Upper lobe of left lung (tissue), 6 donors: ENCODE measurements around the gene FOXQ1. TPM values are rescaled to one million over a fixed set of nuclear protein-coding genes. Genes with fewer than 3 reads are reported as not detected.

ENCODE experiments used
- ATAC-seq, 2 donors: fragments of 200-7000 bp; cut with Tn5 transposase; one replicate each; pipeline ENCODE4 v1.9.1; 2022; ENCODE audit warnings: mild to moderate bottlenecking in 2 of 2, moderate library complexity in 2 of 2; ENCODE audit not compliant: low FRiP score in 2 of 2
- DNase-seq, 2 donors: peaks; one replicate each; pipeline ENCODE4 v3.0.0-alpha.2; 2019 to 2020
- H3K27ac ChIP-seq, 4 donors: fragments of 200-600 bp; sonication (generic); one replicate each; pipeline ENCODE4 v1.5.1; 2016 to 2019
- H3K27me3 ChIP-seq, 4 donors: fragments of 200-600 bp; sonication (generic); one replicate each; pipeline ENCODE4 v1.5.1; 2017 to 2019
- H3K36me3 ChIP-seq, 4 donors: fragments of 200-600 bp; sonication (generic); one replicate each; pipeline ENCODE4 v1.5.1; 2016 to 2019
- H3K4me1 ChIP-seq, 4 donors: fragments of 200-600 bp; sonication (generic); one replicate each; pipeline ENCODE4 v1.5.1; 2018 to 2019
- H3K4me3 ChIP-seq, 4 donors: fragments of 200-600 bp; sonication (generic); one replicate each; pipeline ENCODE4 v1.5.1; 2017 to 2019; ENCODE audit warnings: mild to moderate bottlenecking in 2 of 4, moderate library complexity in 1 of 4
- H3K9me3 ChIP-seq, 4 donors: fragments of 200-600 bp; sonication (generic); one replicate each; pipeline ENCODE4 v1.5.1; 2018 to 2019
- EP300 ChIP-seq, 4 donors: sonication (generic); formaldehyde crosslinking; IDR thresholded peaks; one replicate each; pipeline ENCODE4 v1.5.1; 2017; ENCODE audit warnings: antibody characterized with exemption in 4 of 4, control low read depth in 2 of 4
- POLR2A ChIP-seq, 4 donors: fragments of 450-650 bp; IDR thresholded peaks; one replicate each; pipeline ENCODE4 v1.5.1; 2016 to 2017; ENCODE audit warnings: antibody characterized with exemption in 4 of 4, mild to moderate bottlenecking in 2 of 4
- POLR2AphosphoS5 ChIP-seq, 2 donors: sonication (generic); formaldehyde crosslinking; IDR thresholded peaks; one replicate each; pipeline ENCODE4 v1.5.1; 2017; ENCODE audit warnings: antibody characterized with exemption in 2 of 2
- WGBS, 2 donors: methylation state at CpG; one replicate each; pipeline ENCODE4 v1.1.5; 2017 to 2018; 5-methylcytosine and 5-hydroxymethylcytosine counted together
- total RNA-seq, 6 donors: library from RNA; depleted of rRNA in 4 of 6; stranded (reverse); fragments of >200 nt in 4 of 6; gene quantifications; one replicate each; pipeline versions ENCODE4 v1.1.0 to v1.2.1, GENCODE V29; 2016 to 2021
- TF ChIP-seq, protein P1 (sequence below), 6 experiments: fragments of 450-650 bp in 4 of 6; fragments of 200-600 bp in 2 of 6; sonication (generic) in 2 of 6; IDR thresholded peaks; one replicate each; pipeline ENCODE4 v1.5.1; 2016 to 2019; ENCODE audit warnings: antibody characterized with exemption in 6 of 6
- donor health status: DM: no; HTN: no; CAD: no; lungs with moderate emphysema.
- donor health status: DM: no; HTN: yes; CAD: no; lungs with severe emphysema.

FOXQ1 gene
- total RNA-seq, 6 donors from 2014 or later: 3.9 to 15.4 (median 10.3) TPM

DNA sequence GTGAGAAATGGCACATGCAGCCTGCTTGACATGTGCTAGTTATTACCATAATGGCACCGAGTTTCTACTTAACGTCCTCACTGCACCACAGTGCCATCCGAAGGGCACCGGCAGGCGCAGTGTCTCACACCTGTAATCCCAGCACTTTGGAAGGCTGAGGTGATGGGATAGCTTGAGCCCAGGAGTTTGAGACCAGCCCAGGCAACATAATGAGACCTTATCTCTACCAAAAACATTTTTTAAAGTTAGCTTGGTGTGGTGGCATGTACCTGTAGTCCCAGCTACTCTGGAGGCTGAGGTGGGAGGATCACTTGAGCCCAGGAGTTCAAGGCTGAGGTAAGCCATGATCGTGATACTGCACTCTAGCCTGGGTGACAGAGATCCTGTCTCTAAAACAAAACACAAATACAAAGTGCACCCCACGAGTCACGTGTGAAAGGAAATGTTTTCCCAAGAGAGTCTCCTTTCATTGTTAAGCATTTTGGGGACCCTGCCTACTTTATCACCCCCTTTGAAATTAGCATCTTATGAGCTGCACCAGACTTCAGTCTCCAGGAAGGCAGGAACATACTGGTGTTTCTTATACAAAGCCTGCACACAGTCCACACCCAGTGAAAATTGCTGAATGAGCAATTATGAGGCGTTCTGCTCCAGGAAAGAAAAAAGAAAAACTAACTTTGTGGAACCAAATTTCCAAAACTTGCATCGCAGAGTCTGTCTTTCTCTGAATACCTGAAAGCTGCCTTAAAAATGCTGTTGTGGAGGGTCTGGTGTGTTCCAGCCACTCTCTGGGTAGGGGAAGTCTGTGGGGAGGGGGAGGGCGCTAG lies 47.1 kb upstream of the FOXQ1 start:
- Histone ChIP-seq H3K36me3 (no peaks in the 10 kb centered on the region), H3K27me3 (no peaks in the 10 kb centered on the region), H3K9me3 (no peaks in the 10 kb centered on the region), H3K4me3 (no peak overlapping the region), H3K4me1 (no peaks in the 10 kb centered on the region), H3K27ac (no peak overlapping the region)
- DNase-seq: no peak
- no peak for ATAC-seq
- 81 to 84% methylated on average over 11 of the region's 11 CpGs for WGBS, 2 donors
- TF ChIP-seq EP300 (IDR thresholded peaks at IDR 0.05) (no peak), POLR2AphosphoS5 (IDR thresholded peaks at IDR 0.05) (no peak), POLR2A (IDR thresholded peaks at IDR 0.05) (no peak)
- TF ChIP-seq, protein P1, sequence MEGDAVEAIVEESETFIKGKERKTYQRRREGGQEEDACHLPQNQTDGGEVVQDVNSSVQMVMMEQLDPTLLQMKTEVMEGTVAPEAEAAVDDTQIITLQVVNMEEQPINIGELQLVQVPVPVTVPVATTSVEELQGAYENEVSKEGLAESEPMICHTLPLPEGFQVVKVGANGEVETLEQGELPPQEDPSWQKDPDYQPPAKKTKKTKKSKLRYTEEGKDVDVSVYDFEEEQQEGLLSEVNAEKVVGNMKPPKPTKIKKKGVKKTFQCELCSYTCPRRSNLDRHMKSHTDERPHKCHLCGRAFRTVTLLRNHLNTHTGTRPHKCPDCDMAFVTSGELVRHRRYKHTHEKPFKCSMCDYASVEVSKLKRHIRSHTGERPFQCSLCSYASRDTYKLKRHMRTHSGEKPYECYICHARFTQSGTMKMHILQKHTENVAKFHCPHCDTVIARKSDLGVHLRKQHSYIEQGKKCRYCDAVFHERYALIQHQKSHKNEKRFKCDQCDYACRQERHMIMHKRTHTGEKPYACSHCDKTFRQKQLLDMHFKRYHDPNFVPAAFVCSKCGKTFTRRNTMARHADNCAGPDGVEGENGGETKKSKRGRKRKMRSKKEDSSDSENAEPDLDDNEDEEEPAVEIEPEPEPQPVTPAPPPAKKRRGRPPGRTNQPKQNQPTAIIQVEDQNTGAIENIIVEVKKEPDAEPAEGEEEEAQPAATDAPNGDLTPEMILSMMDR (IDR thresholded peaks at IDR 0.05): no peak

GRCh38 chr6:1266686-1267056 lies 45.2 kb upstream of the FOXQ1 start:
- 82 to 96% methylated on average over 3 of the region's 3 CpGs for WGBS, 2 donors
- Histone ChIP-seq H3K4me1 (no peaks in the 10 kb centered on the region), H3K36me3 (no peaks in the 10 kb centered on the region), H3K27ac (no peak overlapping the region), H3K9me3 (no peaks in the 10 kb centered on the region), H3K4me3 (no peak overlapping the region), H3K27me3 (no peaks in the 10 kb centered on the region)
- DNase-seq (no peak), ATAC-seq (no peak)
- TF ChIP-seq, protein P1 (IDR thresholded peaks at IDR 0.05): no peak
- TF ChIP-seq EP300 (IDR thresholded peaks at IDR 0.05): no peak
- TF ChIP-seq POLR2AphosphoS5 (IDR thresholded peaks at IDR 0.05): no peak
- TF ChIP-seq POLR2A (IDR thresholded peaks at IDR 0.05): no peak

DNA sequence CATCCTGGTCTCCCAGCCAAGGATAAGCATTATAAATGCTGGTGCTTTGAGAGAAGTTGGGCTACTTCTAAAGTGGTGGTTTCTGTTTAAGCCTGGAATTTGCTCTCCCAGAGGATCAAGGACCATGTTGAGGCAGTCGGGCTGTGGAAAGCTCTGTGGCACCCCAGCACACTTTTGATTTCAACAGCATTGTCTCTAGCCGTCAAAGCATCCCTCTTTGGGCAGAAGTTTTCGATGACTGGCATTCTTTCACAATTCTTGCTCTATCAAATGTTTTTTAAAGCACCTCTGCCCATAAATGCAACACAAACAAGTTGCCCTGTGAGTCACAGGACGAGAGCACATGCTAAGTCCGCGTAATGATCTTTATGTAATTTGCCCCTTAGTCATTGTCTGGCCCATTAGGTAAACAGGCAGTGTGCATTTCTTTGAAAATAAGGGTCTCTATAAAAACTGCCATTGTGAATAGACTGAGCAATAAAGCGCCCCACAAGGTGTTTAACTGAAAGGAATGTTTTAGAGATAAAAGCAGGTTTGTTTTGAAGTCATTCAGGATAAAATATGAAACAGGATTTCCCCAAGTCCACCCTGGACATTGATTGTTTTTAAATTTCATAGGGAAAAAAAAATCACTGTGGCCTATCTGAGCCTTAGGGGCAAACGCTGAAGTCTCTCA lies 44.7 kb upstream of the FOXQ1 start:
- WGBS, 2 donors: 79 to 84% methylated on average over 8 of the region's 8 CpGs
- no peak for DNase-seq
- H3K27me3 ChIP-seq: no peaks in the 10 kb centered on the region
- H3K36me3 ChIP-seq: no peaks in the 10 kb centered on the region
- no peak overlapping the region for H3K4me3 ChIP-seq
- ATAC-seq: no peak
- no peak overlapping the region for H3K27ac ChIP-seq
- H3K4me1 ChIP-seq: no peaks in the 10 kb centered on the region
- no peaks in the 10 kb centered on the region for H3K9me3 ChIP-seq
- TF ChIP-seq EP300 (IDR thresholded peaks at IDR 0.05) (no peak), POLR2AphosphoS5 (IDR thresholded peaks at IDR 0.05) (no peak), POLR2A (IDR thresholded peaks at IDR 0.05) (no peak)
- TF ChIP-seq, protein P1 (IDR thresholded peaks at IDR 0.05): no peak

GRCh38 chr6:1267790-1268762 lies 43.8 kb upstream of the FOXQ1 start:
- H3K27ac ChIP-seq: no peak overlapping the region
- 84 to 86% methylated on average over 18 of the region's 18 CpGs for WGBS, 2 donors
- no peaks in the 10 kb centered on the region for H3K9me3 ChIP-seq
- no peaks in the 10 kb centered on the region for H3K27me3 ChIP-seq
- no peak for ATAC-seq
- no peaks in the 10 kb centered on the region for H3K4me1 ChIP-seq
- H3K36me3 ChIP-seq: no peaks in the 10 kb centered on the region
- TF ChIP-seq EP300 (IDR thresholded peaks at IDR 0.05): no peak
- TF ChIP-seq, protein P1 (IDR thresholded peaks at IDR 0.05): no peak
- no peak for TF ChIP-seq POLR2A (IDR thresholded peaks at IDR 0.05)
- TF ChIP-seq POLR2AphosphoS5 (IDR thresholded peaks at IDR 0.05): no peak
- no peak overlapping the region for H3K4me3 ChIP-seq
- no peak for DNase-seq
